NK-92 (cell line): ENCODE measurements around the gene PALLD.

Experiments used
- DNase-seq: peaks from one replicate; lab custom pipeline; 2025; ENCODE audit not compliant: unreplicated experiment; lab: John Stamatoyannopoulos, UW

PALLD gene

GRCh38 chr4:168637872-168638756, 141.3 kb downstream of the PALLD start:
- DNase-seq, result no peak

- DNase-seq, result no peak
Measured at GRCh38 chr4:168639914-168640313, 143.1 kb downstream of the PALLD start.

- no peak for DNase-seq
Measured at GRCh38 chr4:168641811-168642140, 144.9 kb downstream of the PALLD start.

GRCh38 chr4:168642591-168642990, 145.7 kb downstream of the PALLD start:
- DNase-seq, result no peak

- DNase-seq, result no peak
Measured at GRCh38 chr4:168643111-168643795, 146.4 kb downstream of the PALLD start.

GRCh38 chr4:168643796-168644159, 146.9 kb downstream of the PALLD start:
- DNase-seq, result no peak

GRCh38 chr4:168646001-168646768, 149.3 kb downstream of the PALLD start:
- DNase-seq, result no peak

GRCh38 chr4:168647646-168648375, 151.0 kb downstream of the PALLD start:
- no peak for DNase-seq

GRCh38 chr4:168648494-168648893, 151.6 kb downstream of the PALLD start:
- no peak for DNase-seq

- no peak for DNase-seq
Measured at GRCh38 chr4:168648929-168649328, 152.1 kb downstream of the PALLD start.

GRCh38 chr4:168651374-168651773, 154.5 kb downstream of the PALLD start:
- no peak for DNase-seq

- no peak for DNase-seq
Measured at GRCh38 chr4:168651864-168652263, 155.0 kb downstream of the PALLD start.

GRCh38 chr4:168652755-168653154, 155.9 kb downstream of the PALLD start:
- DNase-seq, result no peak

- no peak for DNase-seq
Measured at GRCh38 chr4:168654104-168654847, 157.4 kb downstream of the PALLD start.

GRCh38 chr4:168654848-168655174, 158.0 kb downstream of the PALLD start:
- no peak for DNase-seq

GRCh38 chr4:168655182-168655581, 158.3 kb downstream of the PALLD start:
- DNase-seq, result no peak

GRCh38 chr4:168656055-168656660, 159.3 kb downstream of the PALLD start:
- no peak for DNase-seq

- DNase-seq, result no peak
Measured at GRCh38 chr4:168656946-168657473, 160.2 kb downstream of the PALLD start.

GRCh38 chr4:168658751-168659150, 161.9 kb downstream of the PALLD start:
- no peak for DNase-seq
